ENCODE results near the gene KCTD17. TPM values are rescaled to one million over a fixed set of nuclear protein-coding genes. Genes with fewer than 3 reads are reported as not detected.

KCTD17 gene
- total RNA-seq, 1 experiment from 2014 or later, result 19.8 TPM

- TF ChIP-seq CTCF (IDR thresholded peaks at IDR 0.05; ENCODE audit: unreplicated experiment), result no peak
- H3K4me1 Mint-ChIP-seq (ENCODE audit: low read depth, unreplicated experiment), result no peaks in the 10 kb centered on the region
- H3K9me3 Mint-ChIP-seq (ENCODE audit: low read depth, unreplicated experiment), result no peaks in the 10 kb centered on the region
- H3K27me3 Mint-ChIP-seq (ENCODE audit: unreplicated experiment), result peaks cover 81% of the 10 kb centered on the region
- intact Hi-C loops (cut with micrococcal nuclease; ENCODE audit: unreplicated experiment), result no loop called here
- BruUV-seq (replicated peaks), result no TSS peak
- CTCF ChIA-PET, result no interaction called here
- H3K27ac Mint-ChIP-seq (ENCODE audit: unreplicated experiment), result no peak overlapping the region
- no peaks in the 10 kb centered on the region for H3K36me3 Mint-ChIP-seq (ENCODE audit: insufficient read depth, unreplicated experiment)
- no peak for DNase-seq
- H3K4me3 Mint-ChIP-seq (ENCODE audit: low read depth, unreplicated experiment), result no peak overlapping the region
Measured at GRCh38 chr22:37080438-37080837, 28.9 kb downstream of the KCTD17 start.

- BruUV-seq (replicated peaks), result no TSS peak
- no peak for DNase-seq
- intact Hi-C loops (cut with micrococcal nuclease; ENCODE audit: unreplicated experiment), result no loop called here
Measured at GRCh38 chr22:37080838-37081237, 29.3 kb downstream of the KCTD17 start.

GRCh38 chr22:37082251-37082873, 30.8 kb downstream of the KCTD17 start:
- H3K27me3 Mint-ChIP-seq (ENCODE audit: unreplicated experiment), result peaks cover 90% of the 10 kb centered on the region
- BruUV-seq (replicated peaks), result no TSS peak
- intact Hi-C loops (cut with micrococcal nuclease; ENCODE audit: unreplicated experiment), result no loop called here
- H3K4me1 Mint-ChIP-seq (ENCODE audit: low read depth, unreplicated experiment), result no peaks in the 10 kb centered on the region
- no peak overlapping the region for H3K4me3 Mint-ChIP-seq (ENCODE audit: low read depth, unreplicated experiment)
- no peak for TF ChIP-seq CTCF (IDR thresholded peaks at IDR 0.05; ENCODE audit: unreplicated experiment)
- CTCF ChIA-PET, result interaction anchor here (0.6 kb wide), 1 partner anchor 300 kb away, joined by 3 read pairs; no protein-coding TSS in a partner anchor
- DNase-seq, result no peak
- H3K27ac Mint-ChIP-seq (ENCODE audit: unreplicated experiment), result no peak overlapping the region
- no peaks in the 10 kb centered on the region for H3K36me3 Mint-ChIP-seq (ENCODE audit: insufficient read depth, unreplicated experiment)
- no peaks in the 10 kb centered on the region for H3K9me3 Mint-ChIP-seq (ENCODE audit: low read depth, unreplicated experiment)

More at GRCh38 chr22:37080838-37081237, 29.3 kb downstream of the KCTD17 start:
- CTCF ChIA-PET, result interaction anchor here (0.5 kb wide), 1 partner anchor 907 kb away, joined by 4 read pairs; no protein-coding TSS in a partner anchor
- no peak for TF ChIP-seq CTCF (IDR thresholded peaks at IDR 0.05; ENCODE audit: unreplicated experiment)
- Mint-ChIP-seq H3K27me3 (ENCODE audit: unreplicated experiment) (peaks cover 85% of the 10 kb centered on the region), H3K4me3 (ENCODE audit: low read depth, unreplicated experiment) (no peak overlapping the region), H3K9me3 (ENCODE audit: low read depth, unreplicated experiment) (no peaks in the 10 kb centered on the region), H3K27ac (ENCODE audit: unreplicated experiment) (no peak overlapping the region), H3K36me3 (ENCODE audit: insufficient read depth, unreplicated experiment) (no peaks in the 10 kb centered on the region), H3K4me1 (ENCODE audit: low read depth, unreplicated experiment) (no peaks in the 10 kb centered on the region)

GRCh38 chr22:37083914-37084313, 32.4 kb downstream of the KCTD17 start:
- TF ChIP-seq CTCF (IDR thresholded peaks at IDR 0.05; ENCODE audit: unreplicated experiment), result no peak
- Mint-ChIP-seq H3K4me3 (ENCODE audit: low read depth, unreplicated experiment) (no peak overlapping the region), H3K4me1 (ENCODE audit: low read depth, unreplicated experiment) (no peaks in the 10 kb centered on the region), H3K9me3 (ENCODE audit: low read depth, unreplicated experiment) (no peaks in the 10 kb centered on the region), H3K27ac (ENCODE audit: unreplicated experiment) (no peak overlapping the region), H3K36me3 (ENCODE audit: insufficient read depth, unreplicated experiment) (no peaks in the 10 kb centered on the region), H3K27me3 (ENCODE audit: unreplicated experiment) (peaks cover 90% of the 10 kb centered on the region)
- CTCF ChIA-PET, result no interaction called here
- no peak for DNase-seq
- intact Hi-C loops (cut with micrococcal nuclease; ENCODE audit: unreplicated experiment), result no loop called here
- BruUV-seq (replicated peaks), result no TSS peak

Data from Calu3 (cell line).